HG03060 (cell line): ENCODE measurements around the gene SIM1.

ENCODE experiments used
- ATAC-seq: cut with Tn5 transposase; IDR thresholded peaks from one replicate; pipeline ENCODE4 v1.9.1; 2021; ENCODE audit warnings: low read depth, moderate number of reproducible peaks; ENCODE audit not compliant: unreplicated experiment

The SIM1 gene

DNA sequence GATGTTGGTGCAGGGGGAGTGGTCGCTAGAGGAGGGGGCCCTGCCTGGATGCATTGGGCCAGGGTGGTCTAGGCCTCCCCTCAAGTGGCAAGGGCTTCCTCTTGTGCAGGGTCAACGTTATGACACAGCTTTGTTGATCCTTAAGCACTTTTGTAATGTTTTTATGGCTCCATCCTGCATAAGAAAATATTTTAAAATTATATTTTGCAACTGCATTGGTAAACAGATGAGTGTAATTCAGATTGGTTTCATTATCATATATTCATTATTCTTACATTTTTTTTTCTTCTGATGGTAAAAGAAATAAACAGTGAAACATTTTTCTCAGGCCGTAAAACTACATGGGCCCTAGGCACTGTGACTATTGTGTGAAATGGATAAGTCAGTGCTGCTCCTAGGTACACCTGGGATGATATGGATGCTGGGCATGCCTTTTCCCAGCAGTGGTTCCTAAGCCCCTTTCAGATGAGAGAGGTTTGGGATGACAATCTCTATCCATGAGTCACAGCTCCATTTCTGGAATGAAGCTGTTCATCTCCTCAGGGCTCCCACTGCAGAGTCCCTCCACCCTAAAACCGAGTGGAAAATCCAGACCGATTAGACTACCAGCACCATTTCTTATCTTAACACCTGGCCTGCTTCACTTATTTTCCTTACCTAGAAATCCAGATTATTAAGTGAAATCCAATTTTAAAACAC, 5.8 kb upstream of the SIM1 start:
- ATAC-seq = no peak

- ATAC-seq = no peak
These were observed 4.6 kb upstream of the SIM1 start for GRCh38 chr6:100469101-100469859.

- no peak for ATAC-seq
These were observed 3.4 kb upstream of the SIM1 start for GRCh38 chr6:100468016-100468622.

GRCh38 chr6:100467129-100468015, 2.7 kb upstream of the SIM1 start:
- ATAC-seq = no peak

DNA sequence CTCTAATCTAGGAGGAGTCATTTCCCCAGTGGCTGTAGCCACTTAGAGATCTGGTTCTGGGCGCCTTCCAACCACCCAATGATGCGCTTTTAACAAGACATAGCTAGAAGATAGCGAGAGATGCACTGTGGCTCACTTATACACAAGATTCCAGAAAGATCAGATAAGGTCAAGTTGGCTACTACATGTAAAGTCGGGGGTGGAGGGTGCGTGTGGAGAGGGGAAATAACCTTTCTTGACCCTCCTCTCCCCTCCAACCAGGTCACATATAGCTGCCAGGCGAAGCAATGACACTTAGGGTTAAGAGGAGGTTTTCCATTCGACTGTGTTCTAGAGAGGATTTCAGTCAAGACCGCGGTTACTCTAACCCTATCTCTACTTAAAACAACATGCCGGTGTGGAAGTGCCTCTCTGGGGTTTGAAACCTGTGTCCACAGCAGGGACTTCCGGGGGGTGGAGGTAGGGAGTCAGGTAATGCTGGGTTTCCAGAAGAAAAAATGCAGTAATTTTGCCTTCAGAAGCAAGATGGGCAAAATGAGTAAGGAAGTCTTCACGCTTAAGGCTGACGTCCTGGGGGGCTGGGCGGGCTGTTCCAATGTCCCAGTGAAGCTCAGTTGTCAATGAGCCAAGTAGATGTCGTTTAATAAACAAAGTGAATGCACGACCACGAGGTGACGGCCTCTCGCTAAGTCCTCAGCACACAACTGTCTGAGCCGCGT, 1.8 kb upstream of the SIM1 start:
- ATAC-seq = no peak

GRCh38 chr6:100465701-100466409, 1.1 kb upstream of the SIM1 start:
- ATAC-seq = no peak

DNA sequence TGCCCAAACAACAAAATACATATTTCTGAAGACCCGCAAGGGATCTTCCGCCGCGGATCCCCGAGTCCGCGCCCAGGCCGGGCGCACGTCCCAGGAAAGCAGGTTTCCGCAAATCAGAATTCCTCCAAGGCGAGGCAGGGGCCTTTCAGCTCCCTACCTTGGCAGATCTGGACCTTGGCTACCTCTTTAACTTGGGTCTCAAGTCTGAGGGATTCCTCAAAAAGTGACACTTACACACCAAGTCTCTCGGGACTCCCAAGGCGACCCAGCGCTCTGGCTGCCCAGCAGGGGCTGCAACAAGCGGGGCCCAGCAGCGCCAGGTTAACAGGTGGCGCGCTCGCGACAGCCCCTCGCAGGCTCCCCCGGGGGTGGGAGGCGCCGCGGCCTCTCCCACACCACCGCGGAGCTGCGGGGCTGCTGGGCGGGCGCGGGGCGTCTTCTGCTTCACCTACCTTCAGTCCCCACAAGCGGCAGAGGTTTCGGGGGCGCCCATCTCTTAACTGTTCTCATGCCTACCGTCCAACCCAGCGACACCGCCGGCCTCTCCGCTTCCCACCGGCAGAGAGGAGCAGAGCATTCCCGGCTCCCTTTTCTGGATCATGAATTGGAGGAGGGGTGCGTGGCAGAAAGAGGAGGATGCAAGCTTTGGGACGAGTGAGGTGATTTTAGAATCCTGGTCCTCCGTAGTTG, 414 bp downstream of the SIM1 start:
- ATAC-seq = no peak

- ATAC-seq = no peak
These were observed 1.0 kb downstream of the SIM1 start for GRCh38 chr6:100463630-100464161.

- no peak for ATAC-seq
These were observed 1.8 kb downstream of the SIM1 start for GRCh38 chr6:100462706-100463629.

- ATAC-seq = no peak
These were observed 2.6 kb downstream of the SIM1 start for GRCh38 chr6:100461917-100462705.

DNA sequence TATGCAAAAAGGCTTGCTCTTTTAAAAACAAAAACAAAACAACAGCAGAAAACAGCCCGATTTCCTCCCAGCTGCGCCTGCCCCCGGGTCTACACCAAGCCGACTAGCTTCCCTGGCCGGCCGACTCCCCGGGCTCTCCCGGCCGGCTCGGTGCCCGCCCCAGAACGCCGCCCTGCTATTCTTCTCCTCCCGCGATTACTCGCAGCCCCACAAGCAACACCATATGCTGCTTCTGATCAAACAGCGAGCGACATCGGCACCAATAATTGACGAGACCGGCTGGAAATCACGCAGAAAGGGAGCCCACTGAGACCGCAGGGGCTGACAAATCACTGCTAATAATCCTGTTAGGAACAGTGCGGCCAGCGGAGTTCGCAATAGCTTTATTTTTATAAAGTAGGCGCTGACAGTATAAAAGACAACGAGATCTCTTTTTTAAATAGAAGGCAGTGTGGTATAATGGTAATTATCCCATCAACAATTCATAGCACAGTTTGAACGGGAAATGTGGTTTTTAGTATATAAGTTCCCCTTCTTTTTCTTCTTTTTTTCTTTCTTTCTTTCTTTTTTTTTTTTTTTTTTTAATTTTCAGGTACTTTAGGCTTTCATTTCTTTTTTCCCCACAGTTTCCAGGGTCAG, 3.3 kb downstream of the SIM1 start:
- ATAC-seq = no peak

DNA sequence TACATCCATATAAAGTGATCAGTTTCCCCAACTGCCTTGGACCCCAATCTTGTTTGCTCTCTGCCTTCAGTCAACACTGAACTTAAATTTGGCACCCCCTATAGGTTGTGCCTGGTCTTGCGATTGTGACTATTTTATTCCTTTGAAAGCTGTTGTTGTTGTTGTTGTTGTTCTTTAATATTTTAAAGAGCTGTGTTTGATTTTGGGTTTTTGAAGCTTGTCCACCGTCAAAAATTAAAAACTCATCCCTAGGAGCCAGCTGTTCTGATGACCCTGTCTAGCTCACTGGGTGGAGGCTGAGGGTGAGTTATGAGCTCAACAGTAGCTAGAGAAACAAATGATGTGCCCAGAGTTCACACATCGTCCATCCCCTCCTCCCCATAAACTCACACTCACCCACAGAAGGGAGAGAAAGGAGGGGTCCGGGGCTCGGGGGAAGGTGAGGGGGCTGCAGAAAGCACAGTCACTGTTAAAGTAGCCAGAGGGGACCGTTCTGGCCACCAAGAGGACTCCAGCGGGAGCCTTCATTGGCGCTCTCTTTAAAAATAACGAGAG, 4.0 kb downstream of the SIM1 start:
- no peak for ATAC-seq

DNA sequence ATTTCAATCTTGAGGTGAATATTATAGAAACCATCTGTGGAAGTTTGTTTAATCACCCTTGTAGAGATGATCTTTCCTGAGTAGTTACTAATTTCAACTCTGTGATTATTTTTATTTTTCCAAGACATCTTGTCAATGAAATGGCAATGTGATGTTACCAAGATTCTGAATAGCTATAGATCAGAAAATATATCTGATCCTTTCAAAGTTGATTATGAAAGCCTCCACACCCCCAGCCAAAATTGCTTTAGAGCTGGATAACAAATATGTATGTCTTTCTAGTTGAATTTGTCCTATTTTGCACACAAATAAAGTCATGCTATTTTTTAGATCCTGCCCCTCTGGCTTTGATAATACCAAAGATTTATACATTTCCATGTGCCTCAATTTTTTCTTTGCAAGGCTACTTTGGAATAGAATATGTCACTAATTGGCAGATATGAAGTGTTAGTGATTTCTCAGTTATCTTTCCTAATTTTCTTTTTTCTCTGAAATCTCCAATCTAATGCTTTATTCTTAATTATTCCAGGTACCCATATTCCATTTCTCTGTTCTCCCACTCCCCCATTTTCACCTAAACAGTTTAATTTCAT, 5.0 kb downstream of the SIM1 start:
- no peak for ATAC-seq

GRCh38 chr6:100458841-100459591, 5.7 kb downstream of the SIM1 start:
- ATAC-seq = no peak
